ENCODE data around the gene KAZN. TPM values are rescaled to one million over a fixed set of nuclear protein-coding genes. Genes with fewer than 3 reads are reported as not detected.

KAZN gene
- polyA plus RNA-seq, 1 of the 3 experiments (the other 2 are of a cell fraction), result 6.8 TPM

DNA sequence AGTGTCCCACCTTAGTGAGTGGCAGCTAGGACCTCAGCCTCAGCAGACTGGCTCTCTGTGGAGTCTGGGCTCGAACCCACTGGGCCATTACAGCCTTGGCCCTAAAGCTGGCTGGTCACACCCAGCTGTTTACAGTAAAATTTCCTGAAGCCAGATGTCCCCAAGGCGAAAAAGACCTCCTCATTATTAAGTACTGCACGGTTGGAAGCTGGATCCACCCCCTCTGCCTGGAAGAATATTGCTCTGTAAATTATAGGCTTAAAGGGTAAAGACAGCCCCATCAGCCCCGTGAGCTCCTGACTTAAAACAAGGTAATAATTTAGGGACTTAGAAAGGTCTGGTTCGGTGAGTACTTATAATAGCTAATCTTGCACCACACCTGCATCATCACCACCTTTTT, 524.8 kb downstream of the KAZN start:
- H3K4me3 ChIP-seq (ENCODE audit: low read depth in 2 of 2, low read length in 1 of 2), result no peak overlapping the region
- ChIA-PET CTCF (interaction anchor here (0.6 to 1.9 kb wide), 9 partner anchors 10 to 200 kb away, joined by 3 to 9 read pairs (median 3); partner anchors contain the start of gene TMEM51), POLR2A (no interaction called here)
- no peaks in the 10 kb centered on the region for H4K20me1 ChIP-seq (ENCODE audit: insufficient read depth)
- no peaks in the 10 kb centered on the region for H3K79me2 ChIP-seq (ENCODE audit: insufficient read depth)
- H3F3A ChIP-seq (replicated peaks; ENCODE audit: insufficient read depth), result no peaks in the 10 kb centered on the region
- H3K36me3 ChIP-seq (replicated peaks in 1 of 2; ENCODE audit: control insufficient read depth in 1 of 2, insufficient read depth in 2 of 2, low read length in 1 of 2), result no peaks in the 10 kb centered on the region
- no peak overlapping the region for H3K27ac ChIP-seq (ENCODE audit: low read depth in 2 of 2, low read length in 1 of 2)
- H3K4me1 ChIP-seq (ENCODE audit: control insufficient read depth in 1 of 2, insufficient read depth in 2 of 2, low read depth in 1 of 2, low read length in 1 of 2), result no peaks in the 10 kb centered on the region; a peak in 1 of 4 replicates
- H3K9me2 ChIP-seq, result no peaks in the 10 kb centered on the region
- 74% methylated on average over 5 of the region's 5 CpGs for WGBS (ENCODE audit: low lambda C conversion rate)
- H2AFZ ChIP-seq (ENCODE audit: low read depth), result no peak overlapping the region
- no peaks in the 10 kb centered on the region; the same call in 1 of the 2 replicates for H3K27me3 ChIP-seq (ENCODE audit: insufficient read depth)
- no peaks in the 10 kb centered on the region for H3K9me3 ChIP-seq
- no peak overlapping the region for H3K4me2 ChIP-seq
- no peak overlapping the region for H3K9ac ChIP-seq
- TF ChIP-seq EZH2phosphoT487 (IDR thresholded peaks at IDR 0.05; ENCODE audit: borderline replicate concordance, low read depth) (no peak), RFX5 (IDR thresholded peaks at IDR 0.05; ENCODE audit: low read length) (no peak), ELF1 (IDR thresholded peaks at IDR 0.05) (no peak), TEAD4 (IDR thresholded peaks at IDR 0.05; ENCODE audit: borderline replicate concordance, insufficient read depth) (no peak), EP300 (IDR thresholded peaks at IDR 0.05; ENCODE audit: borderline replicate concordance in 1 of 2, low read depth in 1 of 2, low read length in 1 of 2) (no peak), SIN3A (IDR thresholded peaks at IDR 0.05; ENCODE audit: borderline replicate concordance, low read depth, low read length) (no peak), MEF2A (IDR thresholded peaks at IDR 0.05; ENCODE audit: borderline replicate concordance, low read depth) (no peak), FOXJ3 (CRISPR knock-in tag; IDR thresholded peaks at IDR 0.05) (no peak), CHD2 (IDR thresholded peaks at IDR 0.05; ENCODE audit: low read length, partially characterized antibody) (no peak), NFIC (IDR thresholded peaks at IDR 0.05; ENCODE audit: borderline replicate concordance) (no peak), MXI1 (IDR thresholded peaks at IDR 0.05; ENCODE audit: low read depth, low read length) (no peak)
- TF ChIP-seq, protein P1, sequence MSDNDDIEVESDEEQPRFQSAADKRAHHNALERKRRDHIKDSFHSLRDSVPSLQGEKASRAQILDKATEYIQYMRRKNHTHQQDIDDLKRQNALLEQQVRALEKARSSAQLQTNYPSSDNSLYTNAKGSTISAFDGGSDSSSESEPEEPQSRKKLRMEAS (IDR thresholded peaks at IDR 0.05; ENCODE audit: low read depth), result no peak
- TF ChIP-seq, protein P2, sequence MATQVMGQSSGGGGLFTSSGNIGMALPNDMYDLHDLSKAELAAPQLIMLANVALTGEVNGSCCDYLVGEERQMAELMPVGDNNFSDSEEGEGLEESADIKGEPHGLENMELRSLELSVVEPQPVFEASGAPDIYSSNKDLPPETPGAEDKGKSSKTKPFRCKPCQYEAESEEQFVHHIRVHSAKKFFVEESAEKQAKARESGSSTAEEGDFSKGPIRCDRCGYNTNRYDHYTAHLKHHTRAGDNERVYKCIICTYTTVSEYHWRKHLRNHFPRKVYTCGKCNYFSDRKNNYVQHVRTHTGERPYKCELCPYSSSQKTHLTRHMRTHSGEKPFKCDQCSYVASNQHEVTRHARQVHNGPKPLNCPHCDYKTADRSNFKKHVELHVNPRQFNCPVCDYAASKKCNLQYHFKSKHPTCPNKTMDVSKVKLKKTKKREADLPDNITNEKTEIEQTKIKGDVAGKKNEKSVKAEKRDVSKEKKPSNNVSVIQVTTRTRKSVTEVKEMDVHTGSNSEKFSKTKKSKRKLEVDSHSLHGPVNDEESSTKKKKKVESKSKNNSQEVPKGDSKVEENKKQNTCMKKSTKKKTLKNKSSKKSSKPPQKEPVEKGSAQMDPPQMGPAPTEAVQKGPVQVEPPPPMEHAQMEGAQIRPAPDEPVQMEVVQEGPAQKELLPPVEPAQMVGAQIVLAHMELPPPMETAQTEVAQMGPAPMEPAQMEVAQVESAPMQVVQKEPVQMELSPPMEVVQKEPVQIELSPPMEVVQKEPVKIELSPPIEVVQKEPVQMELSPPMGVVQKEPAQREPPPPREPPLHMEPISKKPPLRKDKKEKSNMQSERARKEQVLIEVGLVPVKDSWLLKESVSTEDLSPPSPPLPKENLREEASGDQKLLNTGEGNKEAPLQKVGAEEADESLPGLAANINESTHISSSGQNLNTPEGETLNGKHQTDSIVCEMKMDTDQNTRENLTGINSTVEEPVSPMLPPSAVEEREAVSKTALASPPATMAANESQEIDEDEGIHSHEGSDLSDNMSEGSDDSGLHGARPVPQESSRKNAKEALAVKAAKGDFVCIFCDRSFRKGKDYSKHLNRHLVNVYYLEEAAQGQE (IDR thresholded peaks at IDR 0.05; ENCODE audit: low read depth, low read length), result no peak
- TF ChIP-seq, protein P3, sequence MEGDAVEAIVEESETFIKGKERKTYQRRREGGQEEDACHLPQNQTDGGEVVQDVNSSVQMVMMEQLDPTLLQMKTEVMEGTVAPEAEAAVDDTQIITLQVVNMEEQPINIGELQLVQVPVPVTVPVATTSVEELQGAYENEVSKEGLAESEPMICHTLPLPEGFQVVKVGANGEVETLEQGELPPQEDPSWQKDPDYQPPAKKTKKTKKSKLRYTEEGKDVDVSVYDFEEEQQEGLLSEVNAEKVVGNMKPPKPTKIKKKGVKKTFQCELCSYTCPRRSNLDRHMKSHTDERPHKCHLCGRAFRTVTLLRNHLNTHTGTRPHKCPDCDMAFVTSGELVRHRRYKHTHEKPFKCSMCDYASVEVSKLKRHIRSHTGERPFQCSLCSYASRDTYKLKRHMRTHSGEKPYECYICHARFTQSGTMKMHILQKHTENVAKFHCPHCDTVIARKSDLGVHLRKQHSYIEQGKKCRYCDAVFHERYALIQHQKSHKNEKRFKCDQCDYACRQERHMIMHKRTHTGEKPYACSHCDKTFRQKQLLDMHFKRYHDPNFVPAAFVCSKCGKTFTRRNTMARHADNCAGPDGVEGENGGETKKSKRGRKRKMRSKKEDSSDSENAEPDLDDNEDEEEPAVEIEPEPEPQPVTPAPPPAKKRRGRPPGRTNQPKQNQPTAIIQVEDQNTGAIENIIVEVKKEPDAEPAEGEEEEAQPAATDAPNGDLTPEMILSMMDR (IDR thresholded peaks at IDR 0.05), result no peak
- DNase-seq, result no peak
